Measurements from ENCODE around the gene HECTD2. TPM values are rescaled to one million over a fixed set of nuclear protein-coding genes. Genes with fewer than 3 reads are reported as not detected.
A peak's percentile ranks its signal among the peaks of the same experiment; 100 is the strongest.

HECTD2 gene
- total and polyA plus RNA-seq, 9 of the 15 experiments (the other 6 are each of a cell fraction or from before 2014, with no cell fraction given), result 1.3 to 5.9 (median 3.9) TPM

- TF ChIP-seq, protein P1, sequence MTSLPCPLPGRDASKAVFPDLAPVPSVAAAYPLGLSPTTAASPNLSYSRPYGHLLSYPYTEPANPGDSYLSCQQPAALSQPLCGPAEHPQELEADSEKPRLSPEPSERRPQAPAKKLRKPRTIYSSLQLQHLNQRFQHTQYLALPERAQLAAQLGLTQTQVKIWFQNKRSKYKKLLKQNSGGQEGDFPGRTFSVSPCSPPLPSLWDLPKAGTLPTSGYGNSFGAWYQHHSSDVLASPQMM (CRISPR knock-in tag; IDR thresholded peaks at IDR 0.05), result no peak
Observed at GRCh38 chr10:91540733-91541132, 130.6 kb downstream of the HECTD2 start (continued).

GRCh38 chr10:91541481-91541880, 131.3 kb downstream of the HECTD2 start:
- no peaks in the 10 kb centered on the region for H3K9me1 ChIP-seq (ENCODE audit: control insufficient read depth, insufficient read depth, low read length)
- no peak overlapping the region for H3K4me3 ChIP-seq
- POLR2A ChIA-PET, result no interaction called here
- TF ChIP-seq SIX5 (IDR thresholded peaks at IDR 0.05; ENCODE audit: borderline replicate concordance in 1 of 2, insufficient read depth in 1 of 2, low read depth in 1 of 2, low read length in 2 of 2) (no peak), SREBF1 (IDR thresholded peaks at IDR 0.05; ENCODE audit: borderline replicate concordance, low read depth, low read length) (no peak), GMEB1 (CRISPR knock-in tag; IDR thresholded peaks at IDR 0.05) (no peak), CHD2 (IDR thresholded peaks at IDR 0.05; ENCODE audit: low read depth, low read length) (no peak), RFX1 (IDR thresholded peaks at IDR 0.05) (peak; percentile 24; the same call in 1 of the 2 replicates), NFIC (IDR thresholded peaks at IDR 0.05) (0 out of 2 replicates have a peak, but pooled peaks have one; percentile 20), PYGO2 (tag; IDR thresholded peaks at IDR 0.05) (no peak), GATA2 (CRISPR knock-in tag; IDR thresholded peaks at IDR 0.05) (no peak), LARP7 (IDR thresholded peaks at IDR 0.05) (no peak), MYC (IDR thresholded peaks at IDR 0.05; ENCODE audit: low read depth, low read length) (no peak), MYC (CRISPR knock-in tag; IDR thresholded peaks at IDR 0.05; ENCODE audit: borderline replicate concordance, low read depth) (no peak)
- TF ChIP-seq, protein P2, sequence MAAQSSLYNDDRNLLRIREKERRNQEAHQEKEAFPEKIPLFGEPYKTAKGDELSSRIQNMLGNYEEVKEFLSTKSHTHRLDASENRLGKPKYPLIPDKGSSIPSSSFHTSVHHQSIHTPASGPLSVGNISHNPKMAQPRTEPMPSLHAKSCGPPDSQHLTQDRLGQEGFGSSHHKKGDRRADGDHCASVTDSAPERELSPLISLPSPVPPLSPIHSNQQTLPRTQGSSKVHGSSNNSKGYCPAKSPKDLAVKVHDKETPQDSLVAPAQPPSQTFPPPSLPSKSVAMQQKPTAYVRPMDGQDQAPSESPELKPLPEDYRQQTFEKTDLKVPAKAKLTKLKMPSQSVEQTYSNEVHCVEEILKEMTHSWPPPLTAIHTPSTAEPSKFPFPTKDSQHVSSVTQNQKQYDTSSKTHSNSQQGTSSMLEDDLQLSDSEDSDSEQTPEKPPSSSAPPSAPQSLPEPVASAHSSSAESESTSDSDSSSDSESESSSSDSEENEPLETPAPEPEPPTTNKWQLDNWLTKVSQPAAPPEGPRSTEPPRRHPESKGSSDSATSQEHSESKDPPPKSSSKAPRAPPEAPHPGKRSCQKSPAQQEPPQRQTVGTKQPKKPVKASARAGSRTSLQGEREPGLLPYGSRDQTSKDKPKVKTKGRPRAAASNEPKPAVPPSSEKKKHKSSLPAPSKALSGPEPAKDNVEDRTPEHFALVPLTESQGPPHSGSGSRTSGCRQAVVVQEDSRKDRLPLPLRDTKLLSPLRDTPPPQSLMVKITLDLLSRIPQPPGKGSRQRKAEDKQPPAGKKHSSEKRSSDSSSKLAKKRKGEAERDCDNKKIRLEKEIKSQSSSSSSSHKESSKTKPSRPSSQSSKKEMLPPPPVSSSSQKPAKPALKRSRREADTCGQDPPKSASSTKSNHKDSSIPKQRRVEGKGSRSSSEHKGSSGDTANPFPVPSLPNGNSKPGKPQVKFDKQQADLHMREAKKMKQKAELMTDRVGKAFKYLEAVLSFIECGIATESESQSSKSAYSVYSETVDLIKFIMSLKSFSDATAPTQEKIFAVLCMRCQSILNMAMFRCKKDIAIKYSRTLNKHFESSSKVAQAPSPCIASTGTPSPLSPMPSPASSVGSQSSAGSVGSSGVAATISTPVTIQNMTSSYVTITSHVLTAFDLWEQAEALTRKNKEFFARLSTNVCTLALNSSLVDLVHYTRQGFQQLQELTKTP (IDR thresholded peaks at IDR 0.05; ENCODE audit: low read depth in 1 of 2, partially characterized antibody in 2 of 2), result no peak
- FAIRE-seq (no peak), DNase-seq (ENCODE audit: extremely low read depth in 1 of 4, low spot score in 3 of 4) (no peak), ATAC-seq (no peak)
- H3K4me2 ChIP-seq (ENCODE audit: insufficient read depth, low read length), result no peak overlapping the region
- intact Hi-C loops (cut with micrococcal nuclease) (loop anchor here (10.0 kb wide), 1 partner anchor 537 kb away; no protein-coding TSS in a partner anchor), in situ Hi-C loops (cut with MboI) (loop anchor here (10.0 kb wide), 1 partner anchor 247 kb away; no protein-coding TSS in a partner anchor)
- 21% methylated on average over 6 of the region's 6 CpGs for WGBS (ENCODE audit: insufficient coverage, low coverage, missing lambda C conversion rate)
- H3K9ac ChIP-seq (ENCODE audit: insufficient read depth in 1 of 2, low read depth in 2 of 2, low read length in 2 of 2), result no peak overlapping the region
- H3K27ac ChIP-seq (ENCODE audit: extremely low read depth, low read depth, low read length), result no peak overlapping the region
- no TSS peak for BruUV-seq (replicated peaks)
- CTCF ChIA-PET (ENCODE audit: low intra/inter-chr PET ratio), result no interaction called here
- H3K27me3 ChIP-seq (ENCODE audit: control insufficient read depth in 2 of 2, insufficient read depth in 2 of 2, low read length in 2 of 2), result no peaks in the 10 kb centered on the region; a peak in 1 of 5 replicates
- H2AFZ ChIP-seq (ENCODE audit: low read depth, low read length), result no peak overlapping the region
- peaks cover 4% of the 10 kb centered on the region; the same call in 1 of the 2 replicates for H3K9me3 ChIP-seq (replicated peaks; ENCODE audit: control insufficient read depth, insufficient read depth, low read depth, low read length)
- H3K4me1 ChIP-seq (replicated peaks in 1 of 2; ENCODE audit: control insufficient read depth in 2 of 2, insufficient read depth in 2 of 2, low read length in 2 of 2), result no peaks in the 10 kb centered on the region
- no peaks in the 10 kb centered on the region for H3K36me3 ChIP-seq (ENCODE audit: control insufficient read depth, insufficient read depth, low read length)
- no peaks in the 10 kb centered on the region for H3K79me2 ChIP-seq (ENCODE audit: control insufficient read depth, insufficient read depth, low read length)
- H4K20me1 ChIP-seq (replicated peaks; ENCODE audit: control insufficient read depth, insufficient read depth, low read length), result no peaks in the 10 kb centered on the region

Data from K562 (cell line).